ENCODE results near the gene HRG. TPM values are rescaled to one million over a fixed set of nuclear protein-coding genes. Genes with fewer than 3 reads are reported as not detected.

The HRG gene
- total and polyA plus RNA-seq, 2 of the 8 experiments (the other 6 are each of a cell fraction or from before 2014, with no cell fraction given) = 0.03 to 0.15 TPM

DNA sequence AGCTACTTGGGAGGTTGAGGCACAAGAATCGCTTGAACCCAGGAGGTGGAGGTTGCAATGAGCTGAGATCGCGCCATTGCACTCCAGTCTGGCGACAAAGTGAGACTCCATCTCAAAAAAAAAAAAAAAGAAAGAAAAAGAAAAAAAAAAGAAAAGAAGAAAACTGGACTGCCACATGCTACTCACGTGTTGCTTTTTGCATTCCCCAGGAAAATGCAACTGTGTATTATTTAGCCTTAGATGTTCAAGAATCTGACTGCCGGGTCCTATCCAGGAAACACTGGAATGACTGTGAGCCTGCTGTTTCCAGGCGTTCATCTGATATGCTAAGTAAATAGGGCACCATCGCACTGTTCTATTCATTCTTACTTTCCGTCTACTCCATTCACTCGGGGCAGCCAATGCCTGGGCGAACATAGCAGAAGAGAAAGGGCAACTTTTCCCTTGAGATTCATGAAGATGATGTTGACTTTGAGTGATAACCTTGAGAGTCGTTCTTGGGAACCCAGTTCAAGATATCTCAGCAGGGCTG, 21.4 kb downstream of the HRG start (continued):
- TF ChIP-seq, protein P1, sequence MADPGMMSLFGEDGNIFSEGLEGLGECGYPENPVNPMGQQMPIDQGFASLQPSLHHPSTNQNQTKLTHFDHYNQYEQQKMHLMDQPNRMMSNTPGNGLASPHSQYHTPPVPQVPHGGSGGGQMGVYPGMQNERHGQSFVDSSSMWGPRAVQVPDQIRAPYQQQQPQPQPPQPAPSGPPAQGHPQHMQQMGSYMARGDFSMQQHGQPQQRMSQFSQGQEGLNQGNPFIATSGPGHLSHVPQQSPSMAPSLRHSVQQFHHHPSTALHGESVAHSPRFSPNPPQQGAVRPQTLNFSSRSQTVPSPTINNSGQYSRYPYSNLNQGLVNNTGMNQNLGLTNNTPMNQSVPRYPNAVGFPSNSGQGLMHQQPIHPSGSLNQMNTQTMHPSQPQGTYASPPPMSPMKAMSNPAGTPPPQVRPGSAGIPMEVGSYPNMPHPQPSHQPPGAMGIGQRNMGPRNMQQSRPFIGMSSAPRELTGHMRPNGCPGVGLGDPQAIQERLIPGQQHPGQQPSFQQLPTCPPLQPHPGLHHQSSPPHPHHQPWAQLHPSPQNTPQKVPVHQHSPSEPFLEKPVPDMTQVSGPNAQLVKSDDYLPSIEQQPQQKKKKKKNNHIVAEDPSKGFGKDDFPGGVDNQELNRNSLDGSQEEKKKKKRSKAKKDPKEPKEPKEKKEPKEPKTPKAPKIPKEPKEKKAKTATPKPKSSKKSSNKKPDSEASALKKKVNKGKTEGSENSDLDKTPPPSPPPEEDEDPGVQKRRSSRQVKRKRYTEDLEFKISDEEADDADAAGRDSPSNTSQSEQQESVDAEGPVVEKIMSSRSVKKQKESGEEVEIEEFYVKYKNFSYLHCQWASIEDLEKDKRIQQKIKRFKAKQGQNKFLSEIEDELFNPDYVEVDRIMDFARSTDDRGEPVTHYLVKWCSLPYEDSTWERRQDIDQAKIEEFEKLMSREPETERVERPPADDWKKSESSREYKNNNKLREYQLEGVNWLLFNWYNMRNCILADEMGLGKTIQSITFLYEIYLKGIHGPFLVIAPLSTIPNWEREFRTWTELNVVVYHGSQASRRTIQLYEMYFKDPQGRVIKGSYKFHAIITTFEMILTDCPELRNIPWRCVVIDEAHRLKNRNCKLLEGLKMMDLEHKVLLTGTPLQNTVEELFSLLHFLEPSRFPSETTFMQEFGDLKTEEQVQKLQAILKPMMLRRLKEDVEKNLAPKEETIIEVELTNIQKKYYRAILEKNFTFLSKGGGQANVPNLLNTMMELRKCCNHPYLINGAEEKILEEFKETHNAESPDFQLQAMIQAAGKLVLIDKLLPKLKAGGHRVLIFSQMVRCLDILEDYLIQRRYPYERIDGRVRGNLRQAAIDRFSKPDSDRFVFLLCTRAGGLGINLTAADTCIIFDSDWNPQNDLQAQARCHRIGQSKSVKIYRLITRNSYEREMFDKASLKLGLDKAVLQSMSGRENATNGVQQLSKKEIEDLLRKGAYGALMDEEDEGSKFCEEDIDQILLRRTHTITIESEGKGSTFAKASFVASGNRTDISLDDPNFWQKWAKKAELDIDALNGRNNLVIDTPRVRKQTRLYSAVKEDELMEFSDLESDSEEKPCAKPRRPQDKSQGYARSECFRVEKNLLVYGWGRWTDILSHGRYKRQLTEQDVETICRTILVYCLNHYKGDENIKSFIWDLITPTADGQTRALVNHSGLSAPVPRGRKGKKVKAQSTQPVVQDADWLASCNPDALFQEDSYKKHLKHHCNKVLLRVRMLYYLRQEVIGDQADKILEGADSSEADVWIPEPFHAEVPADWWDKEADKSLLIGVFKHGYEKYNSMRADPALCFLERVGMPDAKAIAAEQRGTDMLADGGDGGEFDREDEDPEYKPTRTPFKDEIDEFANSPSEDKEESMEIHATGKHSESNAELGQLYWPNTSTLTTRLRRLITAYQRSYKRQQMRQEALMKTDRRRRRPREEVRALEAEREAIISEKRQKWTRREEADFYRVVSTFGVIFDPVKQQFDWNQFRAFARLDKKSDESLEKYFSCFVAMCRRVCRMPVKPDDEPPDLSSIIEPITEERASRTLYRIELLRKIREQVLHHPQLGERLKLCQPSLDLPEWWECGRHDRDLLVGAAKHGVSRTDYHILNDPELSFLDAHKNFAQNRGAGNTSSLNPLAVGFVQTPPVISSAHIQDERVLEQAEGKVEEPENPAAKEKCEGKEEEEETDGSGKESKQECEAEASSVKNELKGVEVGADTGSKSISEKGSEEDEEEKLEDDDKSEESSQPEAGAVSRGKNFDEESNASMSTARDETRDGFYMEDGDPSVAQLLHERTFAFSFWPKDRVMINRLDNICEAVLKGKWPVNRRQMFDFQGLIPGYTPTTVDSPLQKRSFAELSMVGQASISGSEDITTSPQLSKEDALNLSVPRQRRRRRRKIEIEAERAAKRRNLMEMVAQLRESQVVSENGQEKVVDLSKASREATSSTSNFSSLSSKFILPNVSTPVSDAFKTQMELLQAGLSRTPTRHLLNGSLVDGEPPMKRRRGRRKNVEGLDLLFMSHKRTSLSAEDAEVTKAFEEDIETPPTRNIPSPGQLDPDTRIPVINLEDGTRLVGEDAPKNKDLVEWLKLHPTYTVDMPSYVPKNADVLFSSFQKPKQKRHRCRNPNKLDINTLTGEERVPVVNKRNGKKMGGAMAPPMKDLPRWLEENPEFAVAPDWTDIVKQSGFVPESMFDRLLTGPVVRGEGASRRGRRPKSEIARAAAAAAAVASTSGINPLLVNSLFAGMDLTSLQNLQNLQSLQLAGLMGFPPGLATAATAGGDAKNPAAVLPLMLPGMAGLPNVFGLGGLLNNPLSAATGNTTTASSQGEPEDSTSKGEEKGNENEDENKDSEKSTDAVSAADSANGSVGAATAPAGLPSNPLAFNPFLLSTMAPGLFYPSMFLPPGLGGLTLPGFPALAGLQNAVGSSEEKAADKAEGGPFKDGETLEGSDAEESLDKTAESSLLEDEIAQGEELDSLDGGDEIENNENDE (IDR thresholded peaks at IDR 0.05; ENCODE audit: insufficient replicate concordance, low read length) = no peak
- TF ChIP-seq SP2 (IDR thresholded peaks at IDR 0.05; ENCODE audit: low read length) (no peak), POU5F1 (IDR thresholded peaks at IDR 0.05; ENCODE audit: low read depth, low read length) (no peak), CHD2 (IDR thresholded peaks at IDR 0.05; ENCODE audit: low read length) (no peak), RAD21 (IDR thresholded peaks at IDR 0.05 in 1 of 2, conservative IDR thresholded peaks at IDR 0.05 in 1 of 2; ENCODE audit: low read depth in 2 of 2, low read length in 2 of 2) (no peak), EGR1 (IDR thresholded peaks at IDR 0.05; ENCODE audit: borderline replicate concordance, low read depth, low read length) (no peak), POLR2AphosphoS5 (IDR thresholded peaks at IDR 0.05; ENCODE audit: low read depth, low read length) (no peak), RFX5 (IDR thresholded peaks at IDR 0.05; ENCODE audit: borderline replicate concordance, low read depth, low read length) (no peak), SP1 (IDR thresholded peaks at IDR 0.05; ENCODE audit: low read depth, low read length) (no peak), BRCA1 (IDR thresholded peaks at IDR 0.05; ENCODE audit: low read depth, low read length) (no peak), POLR2A (IDR thresholded peaks at IDR 0.05; ENCODE audit: control extremely low read depth in 1 of 2, low read depth in 2 of 2, low read length in 2 of 2) (no peak), TAF1 (IDR thresholded peaks at IDR 0.05; ENCODE audit: low read depth, low read length) (no peak)
